Measurements from ENCODE around the gene RMRP.
A peak's percentile ranks its signal among the peaks of the same experiment; 100 is the strongest.
"Not testable (repeated sequence)": the region's sequence is repeated elsewhere in the genome, so short reads cannot be mapped to it uniquely, and the experiment has no call there.

Gene RMRP

DNA sequence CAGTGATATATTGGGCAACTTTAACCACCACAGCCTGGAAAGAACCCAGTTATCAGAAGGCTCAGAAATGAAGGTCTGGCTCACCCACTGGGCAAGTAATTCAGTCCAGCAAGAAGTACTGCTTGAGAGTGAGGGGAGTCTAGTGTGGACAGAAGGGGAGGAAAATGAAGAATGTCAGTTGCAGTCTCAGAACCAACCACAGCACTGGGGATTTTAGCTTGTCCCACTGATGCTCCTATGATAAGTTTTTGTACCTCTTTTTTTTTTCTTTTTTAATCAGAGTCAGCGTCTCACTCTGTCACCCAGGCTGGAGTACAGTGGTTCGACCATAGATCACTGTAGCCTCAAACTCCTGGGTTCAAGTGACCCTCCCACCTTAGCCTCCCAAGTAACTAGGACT is 30.2 kb downstream of the RMRP start:
- Mint-ChIP-seq H3K27me3 (no peaks in the 10 kb centered on the region), H3K27ac (peak overlapping the region; percentile 58), H3K36me3 (ENCODE audit: low read depth) (no peaks in the 10 kb centered on the region), H3K4me3 (no peak overlapping the region), H3K4me1 (ENCODE audit: low read depth) (peaks cover 32% of the 10 kb centered on the region), H3K9me3 (no peaks in the 10 kb centered on the region)

DNA sequence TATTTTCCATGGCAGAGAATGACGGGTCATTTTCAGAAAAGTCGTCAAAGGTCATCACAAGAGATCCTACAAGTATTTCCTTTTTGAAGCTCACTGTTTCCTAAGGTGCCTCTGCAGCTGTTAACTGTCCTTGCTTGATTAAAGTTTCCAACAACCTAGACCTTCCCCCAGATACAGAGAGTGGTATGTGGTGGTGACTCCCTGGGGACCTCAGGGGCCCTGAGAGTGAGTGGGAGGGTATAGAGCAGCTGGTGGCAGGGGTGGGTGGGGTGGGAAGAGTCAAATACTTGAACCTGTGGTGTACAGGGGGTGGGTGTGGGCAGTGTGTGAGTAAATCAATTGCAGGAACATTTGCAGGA is 38.0 kb downstream of the RMRP start:
- peak overlapping the region; percentile 95 for H3K27ac Mint-ChIP-seq
- H3K4me1 Mint-ChIP-seq (ENCODE audit: low read depth): peaks cover 67% of the 10 kb centered on the region
- H3K4me3 Mint-ChIP-seq: peak overlapping the region; percentile 84
- no peaks in the 10 kb centered on the region for H3K27me3 Mint-ChIP-seq
- H3K36me3 Mint-ChIP-seq (ENCODE audit: low read depth): no peaks in the 10 kb centered on the region
- no peaks in the 10 kb centered on the region for H3K9me3 Mint-ChIP-seq

DNA sequence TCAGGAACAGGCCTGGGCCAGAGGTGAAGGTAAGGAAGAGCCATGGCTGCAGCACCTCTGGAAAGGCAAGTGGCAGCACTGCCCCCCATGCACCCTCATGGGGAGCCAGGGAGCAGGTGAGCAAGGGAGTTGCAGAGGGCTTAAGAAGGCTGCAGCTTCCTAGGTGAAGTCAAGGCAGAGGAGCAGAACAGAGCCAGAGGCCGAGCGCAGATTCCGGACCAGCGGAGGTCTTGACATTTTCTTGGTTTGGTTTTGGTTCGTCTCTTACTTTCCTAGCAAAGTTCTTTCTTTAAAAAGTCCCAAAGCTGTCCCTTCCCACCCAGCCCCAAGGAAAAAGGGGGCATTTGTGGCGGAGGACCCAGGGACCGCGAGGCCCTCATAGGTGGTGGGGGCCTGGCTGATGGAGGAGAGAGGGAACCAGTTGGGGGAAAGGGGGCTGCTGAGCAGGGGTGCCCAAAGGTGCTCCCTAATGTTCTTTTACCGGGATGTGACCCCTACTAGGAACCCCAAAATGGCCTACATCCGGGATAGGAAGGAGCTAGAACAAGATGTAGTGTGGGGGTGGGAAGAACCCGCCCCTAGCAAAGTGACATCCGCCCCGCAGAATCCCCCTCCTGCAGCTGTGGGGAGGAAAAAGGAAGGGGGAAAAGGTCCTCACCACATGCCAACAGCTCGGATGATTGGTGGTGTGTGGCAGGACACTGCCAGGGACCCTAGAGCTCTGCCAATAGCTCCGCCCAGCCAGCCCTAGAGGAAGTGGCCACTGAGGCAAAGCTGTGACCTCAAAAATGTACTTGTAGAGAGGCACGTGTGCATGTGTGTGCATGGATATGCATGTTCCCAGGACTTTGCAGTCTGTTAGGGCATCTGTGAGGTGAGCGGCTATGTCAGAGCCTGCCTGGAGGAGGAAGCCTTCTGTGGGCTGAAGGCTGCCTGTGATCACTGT is 38.7 kb downstream of the RMRP start:
- H3K27me3 Mint-ChIP-seq: no peaks in the 10 kb centered on the region
- H3K4me3 Mint-ChIP-seq: peak overlapping the region; percentile 84
- no peaks in the 10 kb centered on the region for H3K36me3 Mint-ChIP-seq (ENCODE audit: low read depth)
- H3K9me3 Mint-ChIP-seq: no peaks in the 10 kb centered on the region
- peak overlapping the region; percentile 95 for H3K27ac Mint-ChIP-seq
- H3K4me1 Mint-ChIP-seq (ENCODE audit: low read depth): peaks cover 67% of the 10 kb centered on the region

DNA sequence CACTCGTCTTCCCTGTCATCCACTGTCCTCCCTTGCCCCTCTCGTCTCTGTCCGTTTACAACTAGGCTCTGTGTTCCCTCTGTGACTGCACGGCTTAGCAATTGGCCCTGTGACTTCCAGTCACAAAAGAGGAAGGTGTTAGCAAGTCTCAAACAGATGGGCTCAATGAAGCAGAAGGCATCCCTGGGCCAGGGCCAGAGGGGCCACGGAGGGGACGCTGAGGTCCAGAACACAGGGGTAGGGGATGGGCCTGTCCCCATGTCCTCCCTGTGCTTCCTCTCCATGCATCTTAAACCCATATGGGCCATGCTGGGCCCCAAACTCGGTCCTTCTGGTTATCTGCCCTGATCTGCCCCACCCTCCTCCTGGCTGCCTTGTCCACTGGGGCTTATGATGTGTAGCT is 39.5 kb downstream of the RMRP start, which contains the start of gene CD72:
Gene CD72 (minus strand): TSS at position 89 of the 403 bp plus-strand sequence. CDS start 110 bp downstream, outside the sequence.
- Mint-ChIP-seq H3K27ac (peak within 1 kb of the TSS; percentile 95), H3K36me3 (ENCODE audit: low read depth) (no peaks in the 10 kb centered on the region), H3K4me1 (ENCODE audit: low read depth) (peaks cover 67% of the 10 kb centered on the region), H3K27me3 (no peaks in the 10 kb centered on the region), H3K9me3 (no peaks in the 10 kb centered on the region), H3K4me3 (peak within 1 kb of the TSS; percentile 84)

- Mint-ChIP-seq H3K4me1 (ENCODE audit: low read depth) (peaks cover 67% of the 10 kb centered on the region), H3K4me3 (peak overlapping the region; percentile 84), H3K27ac (peak overlapping the region; percentile 95), H3K27me3 (no peaks in the 10 kb centered on the region), H3K36me3 (ENCODE audit: low read depth) (no peaks in the 10 kb centered on the region), H3K9me3 (no peaks in the 10 kb centered on the region)
Observed at GRCh38 chr9:35617548-35617947, 40.3 kb downstream of the RMRP start.

DNA sequence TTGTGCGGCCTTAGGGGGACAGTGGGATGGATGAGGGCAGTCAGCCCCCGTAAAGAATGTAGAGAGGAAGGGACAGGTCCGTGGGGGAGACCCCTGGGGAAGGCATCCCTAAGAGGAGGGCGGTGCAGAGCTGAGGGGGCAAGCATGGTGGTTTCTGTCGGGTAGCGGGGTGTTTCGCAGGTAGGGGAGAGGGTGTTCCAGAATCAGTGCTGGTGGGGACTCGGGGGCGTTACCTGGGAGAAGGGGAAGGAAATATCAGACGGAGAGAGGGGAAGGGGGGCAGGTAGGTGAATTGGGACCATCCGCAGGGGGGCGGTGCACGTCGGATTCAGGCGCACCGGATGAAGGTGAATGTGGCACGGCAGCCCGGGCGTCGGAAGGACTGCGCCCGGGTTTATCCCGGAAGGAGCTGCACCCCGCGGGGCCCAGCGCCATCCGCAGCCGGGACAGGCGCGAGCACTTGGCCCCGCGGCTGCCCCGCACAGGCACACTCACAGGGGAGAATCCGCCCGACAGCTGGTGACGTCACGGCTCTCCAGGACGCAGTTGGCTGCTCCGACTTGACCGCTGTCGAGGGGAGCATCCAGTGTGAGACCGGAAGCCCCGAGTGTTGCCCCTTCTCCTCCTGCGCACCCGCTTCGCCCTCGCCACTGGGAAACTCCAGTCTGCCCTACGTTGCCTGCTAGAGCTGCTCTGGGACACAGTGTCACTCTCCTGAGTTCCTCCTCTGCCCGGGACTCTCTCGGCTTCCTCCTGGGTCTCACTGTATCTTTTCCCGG is 40.9 kb downstream of the RMRP start:
- Mint-ChIP-seq H3K27me3 (no peaks in the 10 kb centered on the region), H3K27ac (peak overlapping the region; percentile 95), H3K4me1 (ENCODE audit: low read depth) (peaks cover 64% of the 10 kb centered on the region), H3K36me3 (ENCODE audit: low read depth) (no peaks in the 10 kb centered on the region), H3K9me3 (no peaks in the 10 kb centered on the region), H3K4me3 (peak overlapping the region; percentile 84)

- H3K27me3 Mint-ChIP-seq: no peaks in the 10 kb centered on the region
- peak overlapping the region; percentile 95 for H3K27ac Mint-ChIP-seq
- no peaks in the 10 kb centered on the region for H3K9me3 Mint-ChIP-seq
- peaks cover 63% of the 10 kb centered on the region for H3K4me1 Mint-ChIP-seq (ENCODE audit: low read depth)
- H3K4me3 Mint-ChIP-seq: peak overlapping the region; percentile 84
- no peaks in the 10 kb centered on the region for H3K36me3 Mint-ChIP-seq (ENCODE audit: low read depth)
Observed at GRCh38 chr9:35615981-35616680, 41.7 kb downstream of the RMRP start.

- Mint-ChIP-seq H3K4me1 (ENCODE audit: low read depth) (peaks cover 30% of the 10 kb centered on the region), H3K27ac (no peak overlapping the region), H3K36me3 (ENCODE audit: low read depth) (peaks cover 12% of the 10 kb centered on the region), H3K9me3 (no peaks in the 10 kb centered on the region), H3K27me3 (no peaks in the 10 kb centered on the region), H3K4me3 (no peak overlapping the region)
Observed at GRCh38 chr9:35612843-35613242, 45.0 kb downstream of the RMRP start.

GRCh38 chr9:35612066-35612465 is 45.8 kb downstream of the RMRP start:
- not testable (repeated sequence) for H3K27me3 Mint-ChIP-seq, H3K9me3 Mint-ChIP-seq, H3K4me3 Mint-ChIP-seq, H3K27ac Mint-ChIP-seq
- peaks cover 24% of the 10 kb centered on the region for H3K4me1 Mint-ChIP-seq (ENCODE audit: low read depth)
- H3K36me3 Mint-ChIP-seq (ENCODE audit: low read depth): peaks cover 18% of the 10 kb centered on the region

DNA sequence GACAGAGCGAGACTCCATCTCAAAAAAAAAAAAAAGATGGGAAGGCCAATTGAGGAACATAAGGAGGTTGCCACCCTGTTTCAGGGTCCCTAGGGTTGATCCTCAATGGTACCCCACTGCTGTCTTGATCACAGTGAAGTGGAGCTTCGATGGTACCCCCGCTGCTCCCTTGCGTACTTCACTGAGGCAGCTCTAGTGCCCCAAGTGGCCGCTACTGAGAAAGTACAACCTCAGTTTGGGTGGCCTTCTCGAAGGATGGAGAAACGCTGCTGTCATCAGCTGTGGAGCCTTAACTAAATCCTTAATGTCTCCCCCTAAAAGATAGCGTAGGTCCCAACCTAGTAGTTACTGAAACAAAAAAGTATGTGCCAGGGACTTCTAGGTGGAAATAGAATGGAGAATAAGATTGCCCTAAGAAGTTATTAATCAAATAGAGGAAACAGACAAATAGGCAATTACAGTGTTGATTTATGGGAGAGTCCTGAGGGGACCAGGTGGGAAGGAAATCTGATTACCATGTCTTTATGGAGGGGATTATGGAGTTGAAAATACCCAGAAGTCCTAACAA is 46.5 kb downstream of the RMRP start:
- H3K4me3 Mint-ChIP-seq: no peak overlapping the region
- no peaks in the 10 kb centered on the region for H3K27me3 Mint-ChIP-seq
- peaks cover 22% of the 10 kb centered on the region for H3K36me3 Mint-ChIP-seq (ENCODE audit: low read depth)
- peaks cover 24% of the 10 kb centered on the region for H3K4me1 Mint-ChIP-seq (ENCODE audit: low read depth)
- no peaks in the 10 kb centered on the region for H3K9me3 Mint-ChIP-seq
- H3K27ac Mint-ChIP-seq: peak overlapping the region; percentile 43

DNA sequence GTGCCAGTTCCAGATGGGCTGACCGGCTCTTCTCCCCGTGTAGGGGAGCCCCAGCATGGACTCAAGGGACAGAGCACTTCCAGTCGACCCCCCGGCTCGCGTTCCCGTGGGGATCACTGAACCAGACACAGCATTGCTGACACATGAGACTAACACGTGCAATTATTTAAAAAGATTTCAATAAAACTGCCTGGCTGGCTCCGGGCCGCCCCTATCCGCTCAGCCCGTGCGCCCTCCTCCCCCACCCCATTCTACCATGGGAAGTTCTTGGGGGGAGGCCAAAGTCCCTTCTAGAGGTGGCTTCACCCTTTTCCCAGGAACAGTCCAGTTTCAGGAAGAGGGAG is 48.0 kb downstream of the RMRP start:
- H3K27me3 Mint-ChIP-seq: no peaks in the 10 kb centered on the region
- no peak overlapping the region for H3K4me3 Mint-ChIP-seq
- peaks cover 22% of the 10 kb centered on the region for H3K36me3 Mint-ChIP-seq (ENCODE audit: low read depth)
- no peaks in the 10 kb centered on the region for H3K9me3 Mint-ChIP-seq
- peaks cover 20% of the 10 kb centered on the region for H3K4me1 Mint-ChIP-seq (ENCODE audit: low read depth)
- no peak overlapping the region for H3K27ac Mint-ChIP-seq

DNA sequence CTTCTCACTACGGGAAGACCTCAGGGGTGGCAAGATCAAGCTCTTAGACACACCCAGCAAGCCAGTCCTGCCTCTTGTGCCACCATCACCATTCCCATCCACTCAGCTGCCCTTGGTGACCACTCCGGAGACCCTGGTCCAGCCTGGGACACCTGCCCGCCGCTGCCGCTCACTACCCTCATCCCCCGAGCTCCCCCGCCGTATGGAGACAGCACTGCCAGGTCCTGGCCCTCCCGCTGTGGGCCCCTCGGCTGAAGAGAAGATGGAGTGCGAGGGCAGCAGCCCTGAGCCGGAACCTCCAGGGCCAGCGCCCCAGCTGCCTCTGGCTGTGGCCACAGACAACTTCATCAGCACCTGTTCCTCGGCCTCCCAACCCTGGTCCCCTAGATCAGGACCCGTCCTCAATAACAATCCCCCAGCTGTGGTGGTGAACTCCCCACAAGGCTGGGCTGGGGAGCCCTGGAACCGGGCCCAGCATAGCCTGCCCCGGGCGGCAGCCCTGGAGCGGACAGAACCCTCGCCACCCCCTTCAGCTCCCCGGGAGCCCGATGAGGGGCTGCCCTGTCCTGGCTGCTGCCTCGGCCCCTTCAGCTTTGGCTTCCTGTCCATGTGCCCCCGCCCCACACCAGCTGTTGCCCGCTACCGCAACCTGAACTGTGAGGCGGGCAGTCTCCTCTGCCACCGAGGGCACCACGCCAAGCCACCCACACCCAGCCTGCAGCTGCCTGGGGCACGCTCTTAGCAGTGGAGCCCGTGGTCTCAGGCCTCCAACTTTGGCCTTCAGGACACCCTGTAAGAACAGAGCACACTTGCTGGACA is 48.6 kb downstream of the RMRP start:
- Mint-ChIP-seq H3K27me3 (no peaks in the 10 kb centered on the region), H3K4me1 (ENCODE audit: low read depth) (peaks cover 23% of the 10 kb centered on the region), H3K9me3 (no peaks in the 10 kb centered on the region), H3K36me3 (ENCODE audit: low read depth) (peaks cover 22% of the 10 kb centered on the region), H3K4me3 (no peak overlapping the region), H3K27ac (no peak overlapping the region)

DNA sequence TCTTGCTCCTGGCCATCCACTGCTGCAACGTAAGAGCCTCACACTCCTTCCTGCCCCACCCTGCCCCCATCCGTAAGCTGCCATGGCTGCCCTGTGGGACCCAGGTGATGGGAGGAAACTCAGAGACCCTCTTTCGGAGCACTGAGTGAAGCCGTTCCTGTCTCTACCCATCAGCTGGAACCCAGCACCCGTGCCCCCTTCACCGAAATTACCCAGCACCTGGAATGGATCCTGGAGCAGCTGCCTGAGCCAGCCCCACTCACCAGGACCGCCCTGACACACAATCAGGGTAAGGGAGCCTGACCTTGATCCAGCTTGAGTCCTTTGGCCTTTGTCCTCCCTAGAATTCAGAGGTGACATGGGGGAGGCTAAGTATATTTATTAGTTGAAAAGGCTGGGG is 49.6 kb downstream of the RMRP start:
- Mint-ChIP-seq H3K27me3 (no peaks in the 10 kb centered on the region), H3K27ac (no peak overlapping the region), H3K4me1 (ENCODE audit: low read depth) (peaks cover 33% of the 10 kb centered on the region), H3K36me3 (ENCODE audit: low read depth) (peaks cover 22% of the 10 kb centered on the region), H3K4me3 (no peak overlapping the region), H3K9me3 (no peaks in the 10 kb centered on the region)
